ENCODE results near the gene NUP50. TPM values are rescaled to one million over a fixed set of nuclear protein-coding genes. Genes with fewer than 3 reads are reported as not detected.
A peak's percentile ranks its signal among the peaks of the same experiment; 100 is the strongest.

Gene NUP50
- total RNA-seq, 2 experiments from 2014 or later: 123 to 133 TPM

DNA sequence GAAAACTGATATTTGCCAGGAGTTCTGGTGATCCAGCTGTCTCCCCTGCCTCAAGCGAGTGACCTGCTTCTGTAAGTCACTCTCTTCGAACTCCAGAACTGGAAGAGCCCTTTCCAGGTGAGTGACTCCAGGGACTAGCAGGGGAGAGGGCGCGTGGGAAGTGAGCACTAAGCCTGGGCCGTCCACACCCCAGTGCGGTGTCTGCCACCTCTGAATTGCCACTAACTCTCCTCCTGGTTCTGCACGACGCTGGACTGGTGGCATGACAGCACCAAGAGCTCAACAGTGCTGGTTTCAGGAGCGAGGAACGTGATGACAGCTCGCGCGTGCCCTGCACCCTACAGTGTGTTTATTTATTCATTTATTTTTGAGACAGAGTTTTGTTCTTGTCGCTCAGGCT, 54.1 kb downstream of the NUP50 start:
- Mint-ChIP-seq H3K27ac (no peak overlapping the region), H3K9me3 (no peaks in the 10 kb centered on the region), H3K4me3 (no peak overlapping the region), H3K4me1 (ENCODE audit: low read depth) (peaks cover 24% of the 10 kb centered on the region), H3K27me3 (no peaks in the 10 kb centered on the region), H3K36me3 (ENCODE audit: low read depth) (no peaks in the 10 kb centered on the region)
- DNase-seq: no peak
- ChIA-PET CTCF (interaction anchor here (5.2 kb wide), 1 partner anchor 9 kb away, joined by 25 read pairs; no protein-coding TSS in a partner anchor), POLR2A (no interaction called here)
- TF ChIP-seq, protein P1, sequence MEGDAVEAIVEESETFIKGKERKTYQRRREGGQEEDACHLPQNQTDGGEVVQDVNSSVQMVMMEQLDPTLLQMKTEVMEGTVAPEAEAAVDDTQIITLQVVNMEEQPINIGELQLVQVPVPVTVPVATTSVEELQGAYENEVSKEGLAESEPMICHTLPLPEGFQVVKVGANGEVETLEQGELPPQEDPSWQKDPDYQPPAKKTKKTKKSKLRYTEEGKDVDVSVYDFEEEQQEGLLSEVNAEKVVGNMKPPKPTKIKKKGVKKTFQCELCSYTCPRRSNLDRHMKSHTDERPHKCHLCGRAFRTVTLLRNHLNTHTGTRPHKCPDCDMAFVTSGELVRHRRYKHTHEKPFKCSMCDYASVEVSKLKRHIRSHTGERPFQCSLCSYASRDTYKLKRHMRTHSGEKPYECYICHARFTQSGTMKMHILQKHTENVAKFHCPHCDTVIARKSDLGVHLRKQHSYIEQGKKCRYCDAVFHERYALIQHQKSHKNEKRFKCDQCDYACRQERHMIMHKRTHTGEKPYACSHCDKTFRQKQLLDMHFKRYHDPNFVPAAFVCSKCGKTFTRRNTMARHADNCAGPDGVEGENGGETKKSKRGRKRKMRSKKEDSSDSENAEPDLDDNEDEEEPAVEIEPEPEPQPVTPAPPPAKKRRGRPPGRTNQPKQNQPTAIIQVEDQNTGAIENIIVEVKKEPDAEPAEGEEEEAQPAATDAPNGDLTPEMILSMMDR (IDR thresholded peaks at IDR 0.05): no peak
- no peak for ATAC-seq
- intact Hi-C loops (cut with micrococcal nuclease): no loop called here

DNA sequence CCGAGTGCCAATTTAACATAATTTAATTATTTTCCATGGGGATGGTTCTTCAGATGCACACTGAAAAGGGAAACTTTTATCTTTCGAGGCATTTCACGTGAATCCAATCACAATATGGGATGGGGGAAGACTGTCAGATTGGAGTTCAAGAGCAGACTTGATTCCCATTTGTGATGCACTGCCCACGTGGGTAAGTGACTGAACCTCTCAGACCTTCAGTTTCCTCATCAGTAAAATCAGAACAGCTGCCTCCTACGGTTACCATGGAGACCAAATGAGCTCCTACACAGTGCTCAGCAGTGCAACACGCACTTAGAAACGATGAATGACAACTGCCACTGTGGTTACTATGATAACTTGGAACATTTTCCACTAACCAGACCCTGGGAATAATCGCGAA, 55.3 kb downstream of the NUP50 start:
- intact Hi-C loops (cut with micrococcal nuclease): no loop called here
- no peaks in the 10 kb centered on the region for H3K27me3 Mint-ChIP-seq
- ChIA-PET POLR2A (no interaction called here), CTCF (interaction anchor here (5.2 kb wide), 1 partner anchor 10 kb away, joined by 25 read pairs; no protein-coding TSS in a partner anchor)
- ATAC-seq (peak; percentile 93), DNase-seq (peak; percentile 60)
- H3K9me3 Mint-ChIP-seq: no peaks in the 10 kb centered on the region
- H3K27ac Mint-ChIP-seq: no peak overlapping the region
- no peaks in the 10 kb centered on the region for H3K36me3 Mint-ChIP-seq (ENCODE audit: low read depth)
- H3K4me1 Mint-ChIP-seq (ENCODE audit: low read depth): peaks cover 26% of the 10 kb centered on the region
- H3K4me3 Mint-ChIP-seq: no peak overlapping the region
- TF ChIP-seq, protein P1 (IDR thresholded peaks at IDR 0.05): no peak

DNA sequence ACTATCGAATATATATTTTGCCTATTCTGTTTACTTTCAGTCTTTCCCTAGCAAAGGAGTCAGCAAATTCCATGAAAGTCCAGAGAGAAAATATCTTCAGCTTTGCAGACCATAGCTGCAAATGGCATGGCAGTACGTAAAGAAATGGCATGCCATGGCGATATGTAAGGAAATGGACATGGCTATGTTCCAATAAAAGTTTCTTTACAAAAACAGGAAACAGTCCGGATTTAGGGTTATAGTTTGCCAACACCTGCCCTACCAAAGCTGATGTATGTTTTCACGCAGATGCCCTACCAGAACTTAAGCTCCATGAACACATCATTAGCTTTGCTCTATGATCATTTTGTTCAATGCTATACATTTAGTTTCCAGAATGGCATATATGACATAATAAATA, 57.5 kb downstream of the NUP50 start:
- ChIA-PET CTCF (interaction anchor here (5.2 kb wide), 1 partner anchor 13 kb away, joined by 25 read pairs; no protein-coding TSS in a partner anchor), POLR2A (no interaction called here)
- TF ChIP-seq, protein P1 (IDR thresholded peaks at IDR 0.05): no peak
- H3K36me3 Mint-ChIP-seq (ENCODE audit: low read depth): no peaks in the 10 kb centered on the region
- peaks cover 26% of the 10 kb centered on the region for H3K4me1 Mint-ChIP-seq (ENCODE audit: low read depth)
- DNase-seq: no peak
- intact Hi-C loops (cut with micrococcal nuclease): no loop called here
- no peak overlapping the region for H3K4me3 Mint-ChIP-seq
- no peak overlapping the region for H3K27ac Mint-ChIP-seq
- no peak for ATAC-seq
- no peaks in the 10 kb centered on the region for H3K27me3 Mint-ChIP-seq
- no peaks in the 10 kb centered on the region for H3K9me3 Mint-ChIP-seq

DNA sequence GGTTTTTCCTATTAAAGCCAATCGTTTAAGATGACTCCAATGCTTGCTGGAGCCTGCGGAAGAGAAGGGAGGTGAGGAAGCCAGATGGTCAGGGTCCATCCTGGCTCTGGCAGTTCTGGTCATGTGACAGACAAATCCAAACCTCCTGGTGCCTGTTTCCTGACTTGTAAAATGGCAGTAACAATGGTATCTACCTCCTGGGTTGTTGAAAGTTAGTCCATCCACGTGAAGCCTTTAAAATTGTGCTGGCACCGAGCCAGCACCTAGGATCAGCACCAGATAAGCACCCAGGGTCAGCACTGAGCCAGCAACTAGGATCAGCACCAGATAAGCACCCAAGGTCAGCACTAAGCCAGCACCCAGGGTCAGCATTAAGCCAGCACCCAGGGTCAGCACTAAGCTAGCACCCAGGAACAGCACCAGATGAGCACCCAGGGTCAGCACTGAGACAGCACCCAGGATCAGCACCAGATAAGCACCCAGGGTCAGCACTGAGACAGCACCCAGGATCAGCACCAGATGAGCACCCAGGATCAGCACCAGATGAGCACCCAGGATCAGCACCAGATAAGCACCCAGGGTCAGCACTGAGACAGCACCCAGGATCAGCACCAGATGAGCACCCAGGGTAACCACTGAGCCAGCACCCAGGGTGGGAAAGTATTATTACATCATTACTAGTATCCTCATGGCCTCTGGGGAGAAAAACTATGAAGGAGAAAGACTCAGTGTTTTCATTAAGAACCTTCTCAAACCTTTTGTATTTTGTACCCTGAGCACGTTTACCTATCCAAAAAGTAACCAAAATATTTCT, 59.8 kb downstream of the NUP50 start:
- TF ChIP-seq, protein P1 (IDR thresholded peaks at IDR 0.05): no peak
- intact Hi-C loops (cut with micrococcal nuclease): no loop called here
- H3K27ac Mint-ChIP-seq: no peak overlapping the region
- no peaks in the 10 kb centered on the region for H3K9me3 Mint-ChIP-seq
- H3K27me3 Mint-ChIP-seq: no peaks in the 10 kb centered on the region
- H3K36me3 Mint-ChIP-seq (ENCODE audit: low read depth): no peaks in the 10 kb centered on the region
- CTCF ChIA-PET: no interaction called here
- H3K4me3 Mint-ChIP-seq: no peak overlapping the region
- DNase-seq (no peak), ATAC-seq (no peak)
- H3K4me1 Mint-ChIP-seq (ENCODE audit: low read depth): peaks cover 32% of the 10 kb centered on the region
- POLR2A ChIA-PET: no interaction called here

DNA sequence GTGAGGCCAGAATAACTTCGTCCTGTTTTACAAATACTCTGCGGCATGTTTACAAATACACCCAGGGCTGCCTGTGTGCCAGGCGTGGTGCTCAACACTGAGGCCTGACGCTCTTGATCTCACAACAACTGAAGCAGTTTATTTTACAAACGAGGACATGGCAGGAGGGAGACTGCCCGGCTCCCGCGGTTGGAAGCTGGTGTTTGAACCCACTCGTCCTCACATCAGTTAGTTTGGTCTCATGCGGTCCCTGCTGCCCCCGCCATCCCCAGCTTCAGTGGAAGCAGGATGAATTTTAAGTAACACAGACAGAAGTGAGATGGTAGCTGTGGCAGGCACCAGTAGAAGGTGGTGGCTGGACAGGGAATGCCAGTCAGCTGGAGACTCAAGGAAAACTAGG, 60.6 kb downstream of the NUP50 start:
- H3K36me3 Mint-ChIP-seq (ENCODE audit: low read depth): no peaks in the 10 kb centered on the region
- intact Hi-C loops (cut with micrococcal nuclease): no loop called here
- CTCF ChIA-PET: interaction anchor here (1.2 kb wide), 1 partner anchor 15 kb away, joined by 3 read pairs; no protein-coding TSS in a partner anchor
- ATAC-seq (no peak), DNase-seq (no peak)
- POLR2A ChIA-PET: no interaction called here
- H3K9me3 Mint-ChIP-seq: no peaks in the 10 kb centered on the region
- no peak overlapping the region for H3K27ac Mint-ChIP-seq
- no peak overlapping the region for H3K4me3 Mint-ChIP-seq
- TF ChIP-seq, protein P1 (IDR thresholded peaks at IDR 0.05): no peak
- peaks cover 25% of the 10 kb centered on the region for H3K4me1 Mint-ChIP-seq (ENCODE audit: low read depth)
- H3K27me3 Mint-ChIP-seq: no peaks in the 10 kb centered on the region
